ENCODE data around the gene ANKIB1.

DNA sequence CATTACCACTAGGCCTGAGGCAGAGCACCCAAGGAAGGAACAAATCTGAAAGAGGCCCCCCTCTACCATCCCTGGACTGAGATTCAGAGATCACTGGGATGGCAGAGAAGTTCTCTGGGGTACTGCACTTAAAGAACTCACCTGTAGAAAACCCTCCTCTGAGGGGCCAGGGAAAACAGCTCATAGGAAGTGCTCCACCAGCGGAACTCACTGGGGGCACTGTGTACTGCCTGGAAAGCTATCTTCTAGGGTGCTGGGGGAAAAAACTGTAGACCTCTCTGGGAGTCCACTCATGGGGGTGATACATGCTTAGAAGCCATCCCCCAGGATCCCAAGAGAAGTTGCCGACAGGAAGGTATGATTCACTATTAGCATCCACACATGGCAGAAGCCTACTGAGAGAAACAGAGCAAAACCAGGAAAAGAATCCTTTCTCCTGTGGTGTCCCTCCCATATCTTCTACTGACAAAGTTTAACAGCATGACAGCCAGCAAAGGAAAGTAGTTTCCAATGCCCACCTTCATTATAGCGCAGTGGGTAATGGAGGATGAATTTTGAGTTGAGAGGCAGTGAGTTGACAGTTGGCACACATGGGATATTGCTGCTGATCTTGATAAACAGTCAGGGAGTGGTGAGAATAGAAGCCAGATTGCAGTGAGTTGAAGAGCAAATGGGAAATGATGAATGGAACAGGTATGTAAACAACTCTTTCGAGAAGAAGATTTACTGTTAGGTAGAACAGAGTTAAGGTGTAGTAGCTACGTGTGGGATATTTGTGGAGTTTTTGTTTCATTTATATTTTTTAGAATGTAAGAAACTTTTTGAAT is 20.9 kb downstream of the ANKIB1 start:
- TF ChIP-seq, protein P1, sequence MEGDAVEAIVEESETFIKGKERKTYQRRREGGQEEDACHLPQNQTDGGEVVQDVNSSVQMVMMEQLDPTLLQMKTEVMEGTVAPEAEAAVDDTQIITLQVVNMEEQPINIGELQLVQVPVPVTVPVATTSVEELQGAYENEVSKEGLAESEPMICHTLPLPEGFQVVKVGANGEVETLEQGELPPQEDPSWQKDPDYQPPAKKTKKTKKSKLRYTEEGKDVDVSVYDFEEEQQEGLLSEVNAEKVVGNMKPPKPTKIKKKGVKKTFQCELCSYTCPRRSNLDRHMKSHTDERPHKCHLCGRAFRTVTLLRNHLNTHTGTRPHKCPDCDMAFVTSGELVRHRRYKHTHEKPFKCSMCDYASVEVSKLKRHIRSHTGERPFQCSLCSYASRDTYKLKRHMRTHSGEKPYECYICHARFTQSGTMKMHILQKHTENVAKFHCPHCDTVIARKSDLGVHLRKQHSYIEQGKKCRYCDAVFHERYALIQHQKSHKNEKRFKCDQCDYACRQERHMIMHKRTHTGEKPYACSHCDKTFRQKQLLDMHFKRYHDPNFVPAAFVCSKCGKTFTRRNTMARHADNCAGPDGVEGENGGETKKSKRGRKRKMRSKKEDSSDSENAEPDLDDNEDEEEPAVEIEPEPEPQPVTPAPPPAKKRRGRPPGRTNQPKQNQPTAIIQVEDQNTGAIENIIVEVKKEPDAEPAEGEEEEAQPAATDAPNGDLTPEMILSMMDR (IDR thresholded peaks at IDR 0.05): no peak
- TF ChIP-seq SIN3A (IDR thresholded peaks at IDR 0.05; ENCODE audit: borderline replicate concordance, insufficient read depth, low read depth, low read length) (no peak), TCF7L2 (IDR thresholded peaks at IDR 0.05; ENCODE audit: low read depth, low read length) (no peak), POLR2AphosphoS5 (IDR thresholded peaks at IDR 0.05; ENCODE audit: low read depth, low read length) (no peak)
